Tibial nerve (tissue), 4 donors: ENCODE results near the gene FARP1.

ENCODE experiments used
- CTCF ChIP-seq, 5 experiments: fragments of 200-600 bp in 3 of 5; fragments of 450-650 bp in 2 of 5; sonication (generic) in 3 of 5; IDR thresholded peaks; one replicate each; pipeline ENCODE4 v1.5.1; 2016 to 2019; ENCODE audit warnings: antibody characterized with exemption in 5 of 5, mild to moderate bottlenecking in 3 of 5, moderate library complexity in 2 of 5
- EP300 ChIP-seq, 2 donors: sonication (generic); formaldehyde crosslinking; IDR thresholded peaks; one replicate each; pipeline ENCODE4 v1.6.1; 2017; ENCODE audit warnings: antibody characterized with exemption in 2 of 2, mild to moderate bottlenecking in 1 of 2
- POLR2A ChIP-seq, 2 donors: fragments of 450-650 bp; IDR thresholded peaks; one replicate each; pipeline ENCODE4 v1.6.1; 2017; ENCODE audit warnings: antibody characterized with exemption in 2 of 2, mild to moderate bottlenecking in 2 of 2, moderate library complexity in 2 of 2

GRCh38 chr13:98422046-98422445, 279.2 kb downstream of the FARP1 start:
- no peak for TF ChIP-seq CTCF (IDR thresholded peaks at IDR 0.05)
- TF ChIP-seq POLR2A (IDR thresholded peaks at IDR 0.05), result no peak
- TF ChIP-seq EP300 (IDR thresholded peaks at IDR 0.05), result no peak
